22Rv1 (cell line): ENCODE results near the gene PRRT3.

Source experiments
- H3K27ac ChIP-seq: fragments of 450-650 bp; 2 replicates; pipeline ENCODE4 v1.5.1; 2017
- ZFX ChIP-seq: fragments of 450-650 bp; IDR thresholded peaks from 2 replicates; pipeline ENCODE4 v1.6.1; 2017; ENCODE audit warnings: antibody characterized with exemption, borderline replicate concordance
- TF ChIP-seq, protein P1 (sequence below): fragments of 450-650 bp; IDR thresholded peaks from 2 replicates; pipeline ENCODE4 v1.5.1; 2017; ENCODE audit warnings: mild to moderate bottlenecking

The PRRT3 gene

DNA sequence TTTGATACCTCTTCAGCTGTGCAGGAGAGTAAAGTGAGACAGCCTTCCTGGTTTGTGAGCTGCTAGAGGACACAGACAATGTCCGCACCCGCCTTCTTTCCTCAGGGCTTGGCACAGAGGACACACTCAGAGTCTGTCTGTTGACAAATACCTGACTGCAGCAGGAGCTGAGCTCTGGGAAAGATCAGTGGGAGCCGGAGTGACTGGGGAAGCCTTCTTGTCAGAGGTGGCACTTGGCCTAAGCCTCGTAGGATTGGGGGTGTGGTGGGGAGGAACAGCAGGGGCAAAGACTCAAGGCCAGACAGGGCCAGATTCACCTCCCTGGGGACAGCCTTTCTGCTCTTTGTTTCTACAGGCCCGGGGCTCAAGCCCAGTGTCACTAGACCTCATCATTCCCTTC is 38.6 kb downstream of the PRRT3 start:
- TF ChIP-seq ZFX: no peak
- TF ChIP-seq, protein P1, sequence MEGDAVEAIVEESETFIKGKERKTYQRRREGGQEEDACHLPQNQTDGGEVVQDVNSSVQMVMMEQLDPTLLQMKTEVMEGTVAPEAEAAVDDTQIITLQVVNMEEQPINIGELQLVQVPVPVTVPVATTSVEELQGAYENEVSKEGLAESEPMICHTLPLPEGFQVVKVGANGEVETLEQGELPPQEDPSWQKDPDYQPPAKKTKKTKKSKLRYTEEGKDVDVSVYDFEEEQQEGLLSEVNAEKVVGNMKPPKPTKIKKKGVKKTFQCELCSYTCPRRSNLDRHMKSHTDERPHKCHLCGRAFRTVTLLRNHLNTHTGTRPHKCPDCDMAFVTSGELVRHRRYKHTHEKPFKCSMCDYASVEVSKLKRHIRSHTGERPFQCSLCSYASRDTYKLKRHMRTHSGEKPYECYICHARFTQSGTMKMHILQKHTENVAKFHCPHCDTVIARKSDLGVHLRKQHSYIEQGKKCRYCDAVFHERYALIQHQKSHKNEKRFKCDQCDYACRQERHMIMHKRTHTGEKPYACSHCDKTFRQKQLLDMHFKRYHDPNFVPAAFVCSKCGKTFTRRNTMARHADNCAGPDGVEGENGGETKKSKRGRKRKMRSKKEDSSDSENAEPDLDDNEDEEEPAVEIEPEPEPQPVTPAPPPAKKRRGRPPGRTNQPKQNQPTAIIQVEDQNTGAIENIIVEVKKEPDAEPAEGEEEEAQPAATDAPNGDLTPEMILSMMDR: no peak
- H3K27ac ChIP-seq: peak overlapping the region; percentile 89

GRCh38 chr3:9912294-9912935 is 39.8 kb downstream of the PRRT3 start:
- H3K27ac ChIP-seq: peak overlapping the region; percentile 89
- TF ChIP-seq, protein P1: no peak
- no peak for TF ChIP-seq ZFX

DNA sequence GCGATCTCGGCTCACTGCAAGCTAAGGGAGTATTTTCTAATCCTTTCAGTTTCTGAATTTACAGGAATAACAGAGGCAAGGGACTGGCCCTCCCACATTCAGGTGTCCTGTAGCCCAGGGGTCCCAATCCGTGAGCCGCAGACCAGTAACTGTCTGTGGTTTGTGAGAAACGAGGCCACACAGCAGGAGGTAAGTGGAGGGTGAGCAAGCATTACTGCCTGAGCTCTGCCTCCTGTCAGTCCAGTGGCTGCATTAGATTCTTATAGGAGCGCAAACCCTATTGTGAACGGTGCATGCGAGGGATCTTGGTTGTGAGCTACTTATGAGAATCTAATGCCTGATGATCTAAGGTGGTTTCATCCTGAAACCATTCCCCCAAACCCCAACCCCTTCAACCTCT is 40.3 kb downstream of the PRRT3 start:
- peak overlapping the region; percentile 89 for H3K27ac ChIP-seq
- TF ChIP-seq, protein P1: no peak
- no peak for TF ChIP-seq ZFX

DNA sequence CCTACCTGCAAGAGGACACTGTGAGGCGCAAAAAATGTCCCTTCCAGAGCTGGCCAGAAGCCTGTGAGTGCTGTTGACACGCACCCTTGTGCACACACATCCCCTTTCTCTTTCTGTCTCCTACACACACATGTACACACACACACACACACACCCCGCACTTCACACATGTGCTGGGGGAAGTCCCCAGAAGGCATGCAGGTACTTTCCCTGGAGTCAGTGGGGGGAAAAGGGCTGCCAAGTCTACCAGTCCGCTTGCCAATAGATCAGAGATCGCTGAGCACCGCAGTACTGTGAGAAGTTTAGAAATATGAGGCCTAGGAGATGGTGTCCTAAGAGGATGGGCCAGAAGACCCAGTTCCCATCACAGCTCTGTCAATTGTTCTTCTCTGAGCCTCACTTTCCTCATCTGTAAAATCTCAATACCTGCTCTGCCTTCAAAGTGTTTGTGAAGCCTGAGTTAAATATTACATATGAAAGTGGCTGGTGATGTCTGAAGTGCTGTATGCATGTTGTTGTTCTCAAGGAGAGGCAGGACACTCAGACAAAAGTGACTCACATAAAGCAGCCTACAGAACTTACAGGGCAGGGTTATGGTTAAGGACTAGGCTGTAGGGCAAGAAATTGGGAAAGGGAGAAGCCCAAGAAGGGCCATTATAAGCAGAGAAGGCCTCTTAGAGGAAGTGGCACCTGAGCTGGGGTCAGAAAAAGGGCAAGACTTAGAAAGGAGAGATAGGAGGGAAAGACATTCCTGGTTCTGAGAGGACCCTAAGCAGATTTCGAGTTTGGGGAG is 42.8 kb downstream of the PRRT3 start:
- TF ChIP-seq, protein P1: no peak
- no peak for TF ChIP-seq ZFX
- H3K27ac ChIP-seq: no peak overlapping the region

DNA sequence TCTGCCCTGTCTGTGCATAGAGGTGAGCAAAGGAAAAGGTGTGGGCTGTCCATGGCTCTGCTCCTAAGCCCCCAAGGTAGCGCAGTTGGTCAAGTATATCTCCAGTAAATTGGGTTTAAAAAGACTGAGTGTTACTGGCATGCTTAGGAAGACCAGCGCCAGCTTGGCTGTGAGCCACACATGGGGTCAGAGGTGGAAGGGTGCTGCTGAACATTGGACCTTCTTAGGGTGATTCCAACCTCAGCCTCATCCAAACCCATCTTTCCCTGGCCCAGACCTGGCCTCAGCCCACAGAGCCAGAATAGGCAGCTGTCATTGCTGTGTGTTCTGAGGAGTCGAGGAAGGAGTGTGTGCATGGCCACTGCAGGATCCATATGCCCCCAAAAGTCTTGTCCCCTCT is 43.9 kb downstream of the PRRT3 start:
- no peak for TF ChIP-seq ZFX
- TF ChIP-seq, protein P1: no peak

GRCh38 chr3:9906480-9906879 is 45.7 kb downstream of the PRRT3 start:
- H3K27ac ChIP-seq: no peak overlapping the region
- TF ChIP-seq ZFX: no peak
- TF ChIP-seq, protein P1: no peak

More for the DNA sequence above, 43.9 kb downstream of the PRRT3 start:
- H3K27ac ChIP-seq: no peak overlapping the region

- peak overlapping the region; percentile 100; the same call in 1 of the 2 replicates for H3K27ac ChIP-seq
- TF ChIP-seq, protein P1: no peak
- TF ChIP-seq ZFX: no peak
Measured at GRCh38 chr3:9903904-9904303, 48.3 kb downstream of the PRRT3 start.
